Measurements from ENCODE around the gene RPL19. TPM values are rescaled to one million over a fixed set of nuclear protein-coding genes. Genes with fewer than 3 reads are reported as not detected.

The RPL19 gene
- total and polyA plus RNA-seq, 3 donors from 2014 or later: 954 to 1,741 (median 1,719) TPM

GRCh38 chr17:39164675-39165143 lies 35.4 kb upstream of the RPL19 start:
- peak; percentile 82 for DNase-seq
- intact Hi-C loops (cut with DNase I; ENCODE audit: low total_unique reads): no loop called here
- H3K36me3 ChIP-seq (ENCODE audit: low read depth, missing control alignments): no peaks in the 10 kb centered on the region
- H3K27ac ChIP-seq: no peak overlapping the region
- TF ChIP-seq CTCF (IDR thresholded peaks at IDR 0.05): peak; percentile 28 to 71 (median 56)
- TF ChIP-seq POLR2A (IDR thresholded peaks at IDR 0.05): no peak
- no peaks in the 10 kb centered on the region for H3K9me3 ChIP-seq
- H3K27me3 ChIP-seq: no peaks in the 10 kb centered on the region
- H3K4me3 ChIP-seq: peak overlapping the region; percentile 36 to 43
- 0% methylated on average over 11 to 13 of the region's 15 CpGs for WGBS, 2 donors
- H3K4me1 ChIP-seq: peaks cover 4% of the 10 kb centered on the region

- Histone ChIP-seq H3K36me3 (ENCODE audit: low read depth, missing control alignments) (no peaks in the 10 kb centered on the region), H3K27me3 (no peaks in the 10 kb centered on the region), H3K4me3 (peak overlapping the region; percentile 36 to 43), H3K27ac (no peak overlapping the region), H3K9me3 (no peaks in the 10 kb centered on the region), H3K4me1 (peaks cover 4% of the 10 kb centered on the region)
- WGBS, 2 donors: 3 to 20% methylated on average over 1 to 44 of the region's 51 CpGs
- no peak for DNase-seq
- intact Hi-C loops (cut with DNase I; ENCODE audit: low total_unique reads): no loop called here
- TF ChIP-seq POLR2A (IDR thresholded peaks at IDR 0.05): no peak
- no peak for TF ChIP-seq CTCF (IDR thresholded peaks at IDR 0.05)
These were observed 34.8 kb upstream of the RPL19 start for GRCh38 chr17:39165178-39165840.

GRCh38 chr17:39165841-39166349 lies 34.2 kb upstream of the RPL19 start, which contains the start of gene ARL5C:
ARL5C (minus strand) TSS chr17:39166161; CDS start chr17:39165760, 401 bp downstream.
- peaks cover 4% of the 10 kb centered on the region for H3K4me1 ChIP-seq
- no peaks in the 10 kb centered on the region for H3K36me3 ChIP-seq (ENCODE audit: low read depth, missing control alignments)
- WGBS, 2 donors: 25 to 54% methylated on average over 12 to 15 of the region's 17 CpGs
- TF ChIP-seq CTCF (IDR thresholded peaks at IDR 0.05) (no peak), POLR2A (IDR thresholded peaks at IDR 0.05) (no peak)
- DNase-seq: no peak
- H3K4me3 ChIP-seq: peak within 1 kb of the TSS; percentile 36 to 43
- H3K27me3 ChIP-seq: no peaks in the 10 kb centered on the region
- no peaks in the 10 kb centered on the region for H3K9me3 ChIP-seq
- intact Hi-C loops (cut with DNase I; ENCODE audit: low total_unique reads): no loop called here
- H3K27ac ChIP-seq: no peak within 1 kb of the TSS

- intact Hi-C loops (cut with DNase I; ENCODE audit: low total_unique reads): no loop called here
- H3K36me3 ChIP-seq (ENCODE audit: low read depth, missing control alignments): no peaks in the 10 kb centered on the region
- TF ChIP-seq POLR2A (IDR thresholded peaks at IDR 0.05) (no peak), CTCF (IDR thresholded peaks at IDR 0.05) (no peak)
- no peaks in the 10 kb centered on the region for H3K9me3 ChIP-seq
- H3K27ac ChIP-seq: no peak overlapping the region
- DNase-seq: no peak
- H3K27me3 ChIP-seq: no peaks in the 10 kb centered on the region
- WGBS, 2 donors: 58 to 72% methylated on average over 7 of the region's 7 CpGs
- H3K4me3 ChIP-seq: no peak overlapping the region
- H3K4me1 ChIP-seq: peaks cover 4% of the 10 kb centered on the region
These were observed 33.4 kb upstream of the RPL19 start for GRCh38 chr17:39166437-39167335.

Measured in testis (tissue), 3 donors.